ENCODE results near the gene OR5M11.

- no peak for TF ChIP-seq CTCF (IDR thresholded peaks at IDR 0.05)
- TF ChIP-seq ZFX (IDR thresholded peaks at IDR 0.05; ENCODE audit: borderline replicate concordance): no peak
Measured at GRCh38 chr11:56531856-56532255, 11.2 kb downstream of the OR5M11 start.
